Measurements from ENCODE around the gene ZEB1.

The ZEB1 gene

DNA sequence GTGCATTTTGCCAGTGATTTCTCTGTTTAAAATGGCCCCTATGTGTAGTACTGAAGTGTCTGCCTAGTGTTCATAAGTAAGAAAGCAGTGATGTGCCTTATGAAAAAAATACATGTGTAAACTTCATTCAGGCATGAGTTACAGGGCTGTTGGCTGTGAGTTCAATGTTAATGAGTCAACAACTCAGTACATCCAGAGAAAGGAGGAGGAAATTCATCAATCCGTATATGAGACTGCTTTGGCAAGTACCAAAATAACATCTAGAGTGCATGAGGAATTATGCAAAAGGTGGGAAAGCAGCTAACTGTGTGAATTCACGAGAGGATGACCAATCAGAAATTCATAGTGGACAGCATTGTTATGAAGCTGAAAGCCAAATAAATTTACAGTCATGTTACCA lies 255.6 kb downstream of the ZEB1 start:
- Histone ChIP-seq H3K4me3 (replicated peaks; ENCODE audit: low read depth, low read length) (no peak overlapping the region), H3K27me3 (replicated peaks; ENCODE audit: control insufficient read depth, insufficient read depth, low read length) (no peaks in the 10 kb centered on the region), H3K36me3 (ENCODE audit: control insufficient read depth, insufficient read depth, low read length) (no peaks in the 10 kb centered on the region)
- DNase-seq (ENCODE audit: extremely low read depth, insufficient read length): no peak
- no peak for TF ChIP-seq CTCF (IDR thresholded peaks at IDR 0.05; ENCODE audit: insufficient read depth, low read length, poor library complexity, severe bottlenecking)

- Histone ChIP-seq H3K4me3 (replicated peaks; ENCODE audit: low read depth, low read length) (no peak overlapping the region), H3K27me3 (replicated peaks; ENCODE audit: control insufficient read depth, insufficient read depth, low read length) (no peaks in the 10 kb centered on the region), H3K36me3 (ENCODE audit: control insufficient read depth, insufficient read depth, low read length) (no peaks in the 10 kb centered on the region)
- DNase-seq (ENCODE audit: extremely low read depth, insufficient read length): no peak
- no peak for TF ChIP-seq CTCF (IDR thresholded peaks at IDR 0.05; ENCODE audit: insufficient read depth, low read length, poor library complexity, severe bottlenecking)
These were observed 259.3 kb downstream of the ZEB1 start for GRCh38 chr10:31578181-31578852.

DNA sequence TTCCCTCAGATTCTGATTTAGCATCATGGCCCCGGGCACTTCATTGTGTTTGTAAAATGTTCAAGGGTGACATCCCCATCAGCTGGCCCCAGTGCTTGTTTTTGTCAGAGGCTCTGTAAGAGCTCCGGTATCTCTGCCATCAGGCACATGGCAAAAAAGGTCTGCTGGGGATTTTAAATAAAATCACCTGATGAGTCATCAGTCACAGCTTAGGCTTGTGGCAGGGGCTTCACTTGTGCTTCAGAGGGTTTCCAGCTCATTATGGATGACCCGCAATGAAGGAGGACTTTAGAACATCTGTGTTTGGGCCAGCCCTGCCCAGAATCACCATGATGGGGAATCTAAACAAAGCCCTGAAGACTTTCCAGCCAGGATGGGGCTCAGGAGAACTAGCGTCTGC lies 259.9 kb downstream of the ZEB1 start:
- no peaks in the 10 kb centered on the region for H3K36me3 ChIP-seq (ENCODE audit: control insufficient read depth, insufficient read depth, low read length)
- no peak for DNase-seq (ENCODE audit: extremely low read depth, insufficient read length)
- TF ChIP-seq CTCF (IDR thresholded peaks at IDR 0.05; ENCODE audit: insufficient read depth, low read length, poor library complexity, severe bottlenecking): no peak
- H3K27me3 ChIP-seq (replicated peaks; ENCODE audit: control insufficient read depth, insufficient read depth, low read length): no peaks in the 10 kb centered on the region
- H3K4me3 ChIP-seq (replicated peaks; ENCODE audit: low read depth, low read length): no peak overlapping the region

Measured in GM06990 (cell line).